A549 (cell line): ENCODE measurements around the gene ANK3. TPM values are rescaled to one million over a fixed set of nuclear protein-coding genes. Genes with fewer than 3 reads are reported as not detected.

Experiments used
- ATAC-seq, 2 experiments: fragments of 200-7000 bp in 1 of 2; fragments of >200 bp in 1 of 2; cut with Nextera tagmentation in 1 of 2; cut with Tn5 transposase in 1 of 2; 3 replicates each; pipeline versions ENCODE4 v1.8.0 to v1.9.1; 2018 to 2020; ENCODE audit warnings: mild to moderate bottlenecking in 1 of 2, moderate library complexity in 1 of 2
- CTCF ChIA-PET: fragments of 300-600 bp; sonication (Branson Sonifier 250); formaldehyde crosslinking; extraction: SDS; loops from one replicate; lab custom pipeline; 2021; ENCODE audit warnings: antibody characterized with exemption, inconsistent platforms; lab: Yijun Ruan, JAX
- POLR2A ChIA-PET: fragments of 350-600 bp; formaldehyde crosslinking; extraction: SDS; loops from one replicate; lab custom pipeline; 2021; ENCODE audit warnings: antibody characterized with exemption, inconsistent platforms; lab: Yijun Ruan, JAX
- DNase-seq, 2 experiments: peaks; one replicate each; pipeline versions ENCODE4 v3.0.0 to v3.0.0-alpha.2; 2011 to 2016; ENCODE audit warnings: low read depth in 1 of 2, low spot score in 1 of 2
- FAIRE-seq: peaks from 2 replicates; lab custom pipeline; 2011; peaks lifted over from hg19 to GRCh38; lab: Jason Lieb, UNC
- H3K27ac ChIP-seq, 2 experiments: fragments of >200 bp; sonication (Bioruptor Twin); formaldehyde crosslinking; 3 replicates each; pipeline ENCODE4 v1.5.1; 2016 to 2017
- H3K4me1 ChIP-seq: fragments of >200 bp; sonication (Bioruptor Twin); formaldehyde crosslinking; 3 replicates; pipeline ENCODE4 v1.6.1; 2016
- H3K4me2 ChIP-seq: fragments of >200 bp; sonication (Bioruptor Twin); formaldehyde crosslinking; 3 replicates; pipeline ENCODE4 v1.6.1; 2016
- H3K4me3 ChIP-seq: fragments of >200 bp; sonication (Bioruptor Twin); formaldehyde crosslinking; 3 replicates; pipeline ENCODE4 v1.5.1; 2016
- H3K9me3 ChIP-seq: fragments of >200 bp; sonication (Bioruptor Twin); formaldehyde crosslinking; 3 replicates; pipeline ENCODE4 v1.6.1; 2016
- BHLHE40 ChIP-seq: IDR thresholded peaks from 2 replicates; pipeline ENCODE4 v1.6.1; 2012; ENCODE audit warnings: low read depth, low read length, inconsistent platforms
- CHD2 ChIP-seq: fragments of 150-350 bp; IDR thresholded peaks from 2 replicates; pipeline ENCODE4 v1.6.1; 2014; ENCODE audit warnings: low read length; ENCODE audit not compliant: partially characterized antibody
- EHMT2 ChIP-seq: fragments of 200-600 bp; sonication (generic); IDR thresholded peaks from 2 replicates; pipeline ENCODE4 v1.6.1; 2016; ENCODE audit warnings: antibody characterized with exemption, low read depth, mild to moderate bottlenecking, moderate library complexity
- FOSB ChIP-seq: fragments of 250-450 bp; sonication (Bioruptor Pico); IDR thresholded peaks from 2 replicates; pipeline ENCODE4 v1.5.0; 2020; ENCODE audit warnings: mild to moderate bottlenecking, moderate library complexity
- FOSL2 ChIP-seq, 2 experiments: fragments of 450-650 bp in 1 of 2; fragments of >200 bp in 1 of 2; sonication (Bioruptor Twin) in 1 of 2; formaldehyde crosslinking; IDR thresholded peaks; 2 replicates each; pipeline versions ENCODE4 v1.5.0 to v1.6.1; 2016 to 2020; ENCODE audit warnings: mild to moderate bottlenecking in 1 of 2, moderate library complexity in 1 of 2
- GATA3 ChIP-seq: IDR thresholded peaks from 2 replicates; pipeline ENCODE4 v1.6.1; 2012; ENCODE audit warnings: borderline replicate concordance
- JUNB ChIP-seq: fragments of >200 bp; sonication (Bioruptor Twin); formaldehyde crosslinking; IDR thresholded peaks from 2 replicates; pipeline ENCODE4 v1.6.1; 2016
- KDM1A ChIP-seq: fragments of 200-600 bp; sonication (generic); IDR thresholded peaks from 2 replicates; pipeline ENCODE4 v1.6.1; 2016; ENCODE audit warnings: low read depth, mild to moderate bottlenecking
- MAZ ChIP-seq: fragments of 150-350 bp; IDR thresholded peaks from 2 replicates; pipeline ENCODE4 v1.6.1; 2014; ENCODE audit warnings: antibody characterized with exemption, low read depth, low read length, borderline replicate concordance
- NFE2L2 ChIP-seq: fragments of 150-350 bp; conservative IDR thresholded peaks from 2 replicates; pipeline ENCODE4 v1.6.1; 2014; ENCODE audit warnings: low read length
- NPAS2 ChIP-seq: fragments of 250-450 bp; sonication (Bioruptor Pico); IDR thresholded peaks from 2 replicates; pipeline ENCODE4 v1.8.0; 2022; ENCODE audit warnings: mild to moderate bottlenecking, moderate library complexity, borderline replicate concordance
- PHF8 ChIP-seq: fragments of 200-600 bp; sonication (generic); IDR thresholded peaks from 2 replicates; pipeline ENCODE4 v1.6.1; 2016; ENCODE audit warnings: low read depth, mild to moderate bottlenecking, antibody characterized with exemption, moderate library complexity, borderline replicate concordance
- RNF2 ChIP-seq: fragments of 200-600 bp; sonication (generic); IDR thresholded peaks from 2 replicates; pipeline ENCODE4 v1.6.1; 2016; ENCODE audit warnings: low read depth, mild to moderate bottlenecking, antibody characterized with exemption, moderate library complexity, borderline replicate concordance
- SREBF2 ChIP-seq: fragments of 450-650 bp; IDR thresholded peaks from 2 replicates; pipeline ENCODE4 v1.6.1; 2014; ENCODE audit warnings: mild to moderate bottlenecking, moderate library complexity
- TFCP2L1 ChIP-seq: fragments of 250-450 bp; sonication (Bioruptor Pico); IDR thresholded peaks from 2 replicates; pipeline ENCODE4 v1.5.0; 2021; ENCODE audit warnings: mild to moderate bottlenecking
- TP53 ChIP-seq: fragments of 250-450 bp; sonication (Bioruptor Pico); IDR thresholded peaks from 2 replicates; pipeline ENCODE4 v1.5.0; 2021; ENCODE audit warnings: mild to moderate bottlenecking, moderate library complexity
- ZC3H11A ChIP-seq: fragments of 450-650 bp; IDR thresholded peaks from 2 replicates; pipeline ENCODE4 v1.6.1; 2014; ENCODE audit warnings: antibody characterized with exemption, mild to moderate bottlenecking
- ZSCAN20 ChIP-seq: fragments of 250-450 bp; sonication (Bioruptor Pico); IDR thresholded peaks from 2 replicates; pipeline ENCODE4 v1.8.0; 2022; ENCODE audit warnings: mild to moderate bottlenecking, moderate library complexity
- WGBS: methylation state at CpG from one replicate; pipeline ENCODE4 v1.1.6; 2017; ENCODE audit errors: missing lambda C conversion rate; 5-methylcytosine and 5-hydroxymethylcytosine counted together
- polyA plus RNA-seq, 4 experiments: library from polyadenylated mRNA; depleted of rRNA in 3 of 4; stranded (reverse); fragments of >200 nt; fragmentation: RNase III in 1 of 4; extraction: RNeasy Plus Mini Kit Qiagen cat#74134 plus additional on column Dnase treatment in 1 of 4; gene quantifications; 2 replicates in 3 of 4; 3 replicates in 1 of 4; pipeline ENCODE4 v1.2.3, GENCODE V29; 2011 to 2017
- TF ChIP-seq, protein P1 (sequence below): fragments of 200-600 bp; sonication (generic); IDR thresholded peaks from 2 replicates; pipeline ENCODE4 v1.6.1; 2016; ENCODE audit warnings: antibody characterized with exemption, mild to moderate bottlenecking, moderate library complexity
- TF ChIP-seq, protein P2 (sequence below): fragments of >200 bp; sonication (Bioruptor Twin); formaldehyde crosslinking; IDR thresholded peaks from 3 replicates; pipeline ENCODE4 v1.6.1; 2016
- TF ChIP-seq, protein P3 (sequence below): fragments of 250-450 bp; sonication (Bioruptor Pico); IDR thresholded peaks from 2 replicates; pipeline ENCODE4 v1.5.0; 2021; ENCODE audit warnings: mild to moderate bottlenecking, moderate library complexity, borderline replicate concordance
- TF ChIP-seq, protein P4 (sequence below): fragments of 150-350 bp; IDR thresholded peaks from 2 replicates; pipeline ENCODE4 v1.6.1; 2014; ENCODE audit warnings: low read depth, mild to moderate bottlenecking, low read length

ANK3 gene
- polyA plus RNA-seq, 2 of the 4 experiments (the other 2 are of a cell fraction), result 0.56 to 5.4 TPM

DNA sequence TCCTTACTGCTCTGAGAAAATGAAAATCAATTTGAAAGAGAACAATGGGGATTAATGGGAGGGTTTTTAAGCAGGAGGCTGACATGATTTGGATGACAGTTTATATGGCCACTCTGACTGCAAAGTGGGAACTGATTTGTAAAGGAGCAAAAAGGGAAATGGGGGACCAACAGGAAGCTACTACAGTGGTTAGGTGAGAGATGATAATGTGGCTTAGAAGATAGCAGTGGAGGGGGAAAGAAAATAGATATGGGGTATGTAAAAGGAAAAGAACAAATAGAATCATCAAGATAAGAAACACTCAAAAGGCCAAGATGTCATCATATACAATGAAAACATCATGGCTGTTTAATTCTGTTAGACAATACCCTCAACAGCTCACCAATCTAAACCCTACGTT lies 177.5 kb downstream of the ANK3 start:
- CTCF ChIA-PET, result interaction anchor here (0.7 to 10.6 kb wide), 7 partner anchors 9 to 590 kb away, joined by 3 to 209 read pairs (median 5); no protein-coding TSS in a partner anchor
- DNase-seq, result no peak
- H3K4me1 ChIP-seq, result no peaks in the 10 kb centered on the region
- POLR2A ChIA-PET, result interaction anchor here (0.7 kb wide), 1 partner anchor 205 kb away, joined by 9 read pairs; no protein-coding TSS in a partner anchor
- no peak for TF ChIP-seq GATA3
- TF ChIP-seq NPAS2, result no peak
- TF ChIP-seq FOSL2 (IDR thresholded peaks at IDR 0.05), result no peak
- no peak for TF ChIP-seq FOSL2 (CRISPR knock-in tag; IDR thresholded peaks at IDR 0.05)
- no peak for TF ChIP-seq EHMT2
- no peak for TF ChIP-seq FOSB (CRISPR knock-in tag)
- TF ChIP-seq, protein P1, sequence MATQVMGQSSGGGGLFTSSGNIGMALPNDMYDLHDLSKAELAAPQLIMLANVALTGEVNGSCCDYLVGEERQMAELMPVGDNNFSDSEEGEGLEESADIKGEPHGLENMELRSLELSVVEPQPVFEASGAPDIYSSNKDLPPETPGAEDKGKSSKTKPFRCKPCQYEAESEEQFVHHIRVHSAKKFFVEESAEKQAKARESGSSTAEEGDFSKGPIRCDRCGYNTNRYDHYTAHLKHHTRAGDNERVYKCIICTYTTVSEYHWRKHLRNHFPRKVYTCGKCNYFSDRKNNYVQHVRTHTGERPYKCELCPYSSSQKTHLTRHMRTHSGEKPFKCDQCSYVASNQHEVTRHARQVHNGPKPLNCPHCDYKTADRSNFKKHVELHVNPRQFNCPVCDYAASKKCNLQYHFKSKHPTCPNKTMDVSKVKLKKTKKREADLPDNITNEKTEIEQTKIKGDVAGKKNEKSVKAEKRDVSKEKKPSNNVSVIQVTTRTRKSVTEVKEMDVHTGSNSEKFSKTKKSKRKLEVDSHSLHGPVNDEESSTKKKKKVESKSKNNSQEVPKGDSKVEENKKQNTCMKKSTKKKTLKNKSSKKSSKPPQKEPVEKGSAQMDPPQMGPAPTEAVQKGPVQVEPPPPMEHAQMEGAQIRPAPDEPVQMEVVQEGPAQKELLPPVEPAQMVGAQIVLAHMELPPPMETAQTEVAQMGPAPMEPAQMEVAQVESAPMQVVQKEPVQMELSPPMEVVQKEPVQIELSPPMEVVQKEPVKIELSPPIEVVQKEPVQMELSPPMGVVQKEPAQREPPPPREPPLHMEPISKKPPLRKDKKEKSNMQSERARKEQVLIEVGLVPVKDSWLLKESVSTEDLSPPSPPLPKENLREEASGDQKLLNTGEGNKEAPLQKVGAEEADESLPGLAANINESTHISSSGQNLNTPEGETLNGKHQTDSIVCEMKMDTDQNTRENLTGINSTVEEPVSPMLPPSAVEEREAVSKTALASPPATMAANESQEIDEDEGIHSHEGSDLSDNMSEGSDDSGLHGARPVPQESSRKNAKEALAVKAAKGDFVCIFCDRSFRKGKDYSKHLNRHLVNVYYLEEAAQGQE, result no peak
- no peak for TF ChIP-seq SREBF2
- no peak for TF ChIP-seq ZC3H11A
- no peak for TF ChIP-seq TFCP2L1 (CRISPR knock-in tag)
- no peak for TF ChIP-seq CHD2
- TF ChIP-seq ZSCAN20 (CRISPR knock-in tag), result no peak
- TF ChIP-seq, protein P2, sequence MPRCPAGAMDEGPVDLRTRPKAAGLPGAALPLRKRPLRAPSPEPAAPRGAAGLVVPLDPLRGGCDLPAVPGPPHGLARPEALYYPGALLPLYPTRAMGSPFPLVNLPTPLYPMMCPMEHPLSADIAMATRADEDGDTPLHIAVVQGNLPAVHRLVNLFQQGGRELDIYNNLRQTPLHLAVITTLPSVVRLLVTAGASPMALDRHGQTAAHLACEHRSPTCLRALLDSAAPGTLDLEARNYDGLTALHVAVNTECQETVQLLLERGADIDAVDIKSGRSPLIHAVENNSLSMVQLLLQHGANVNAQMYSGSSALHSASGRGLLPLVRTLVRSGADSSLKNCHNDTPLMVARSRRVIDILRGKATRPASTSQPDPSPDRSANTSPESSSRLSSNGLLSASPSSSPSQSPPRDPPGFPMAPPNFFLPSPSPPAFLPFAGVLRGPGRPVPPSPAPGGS, result no peak
- TF ChIP-seq KDM1A, result no peak
- TF ChIP-seq NFE2L2, result no peak
- no peak for TF ChIP-seq MAZ
- no peak for TF ChIP-seq BHLHE40
- H3K27ac ChIP-seq, result no peak overlapping the region
- no peak overlapping the region for H3K4me3 ChIP-seq
- no peak for FAIRE-seq
- ATAC-seq, result no peak
- peaks cover 5% of the 10 kb centered on the region; the same call in 1 of the 3 replicates for H3K9me3 ChIP-seq
- no peak overlapping the region for H3K4me2 ChIP-seq
- WGBS, result 19% methylated on average over 1 of the region's 1 CpG

DNA sequence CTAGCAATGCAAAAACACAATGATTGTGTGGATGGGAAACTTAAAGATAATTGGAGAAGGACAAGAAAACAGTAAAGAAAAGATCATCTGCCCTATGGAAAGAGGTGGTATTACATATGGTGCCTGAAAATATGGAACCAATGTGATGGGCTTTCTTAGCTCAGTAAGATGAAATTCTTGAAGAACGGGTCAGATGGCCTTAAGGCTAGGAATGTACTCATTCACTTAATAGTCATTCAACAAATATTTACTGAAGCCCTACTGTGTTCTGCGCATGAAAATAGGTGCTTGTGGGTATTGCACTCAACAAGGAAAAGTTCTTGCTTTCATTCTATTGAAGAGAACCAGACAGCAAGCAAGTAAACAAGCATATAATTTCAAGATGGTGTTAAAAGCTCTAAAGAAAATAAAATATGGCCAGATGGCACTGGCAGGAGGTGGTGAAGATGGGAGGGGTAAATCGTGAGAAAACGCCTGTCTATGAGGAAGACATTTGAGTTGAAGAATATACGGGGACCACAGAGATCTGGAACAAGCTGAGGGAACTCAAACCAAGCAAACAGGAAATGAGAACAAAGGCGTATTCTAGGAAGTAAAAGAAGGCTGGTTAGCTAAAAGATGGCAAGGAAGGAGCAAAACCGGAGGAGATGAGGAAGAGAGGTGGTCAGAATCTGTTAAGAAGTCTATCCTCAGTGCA lies 179.7 kb downstream of the ANK3 start:
- no peak overlapping the region for H3K27ac ChIP-seq
- POLR2A ChIA-PET, result no interaction called here
- H3K9me3 ChIP-seq, result no peaks in the 10 kb centered on the region
- no peaks in the 10 kb centered on the region for H3K4me1 ChIP-seq
- ATAC-seq (no peak), FAIRE-seq (no peak), DNase-seq (no peak)
- H3K4me2 ChIP-seq, result no peak overlapping the region
- WGBS, result 31% methylated on average over 7 of the region's 7 CpGs
- H3K4me3 ChIP-seq, result no peak overlapping the region
- CTCF ChIA-PET, result interaction anchor here (0.7 to 10.6 kb wide), 21 partner anchors 8 to 587 kb away, joined by 3 to 209 read pairs (median 4); no protein-coding TSS in a partner anchor
- TF ChIP-seq RNF2 (no peak), PHF8 (no peak), JUNB (no peak), KDM1A (no peak), TP53 (CRISPR knock-in tag) (no peak), ZC3H11A (no peak), ZSCAN20 (CRISPR knock-in tag) (no peak)
- TF ChIP-seq, protein P3, sequence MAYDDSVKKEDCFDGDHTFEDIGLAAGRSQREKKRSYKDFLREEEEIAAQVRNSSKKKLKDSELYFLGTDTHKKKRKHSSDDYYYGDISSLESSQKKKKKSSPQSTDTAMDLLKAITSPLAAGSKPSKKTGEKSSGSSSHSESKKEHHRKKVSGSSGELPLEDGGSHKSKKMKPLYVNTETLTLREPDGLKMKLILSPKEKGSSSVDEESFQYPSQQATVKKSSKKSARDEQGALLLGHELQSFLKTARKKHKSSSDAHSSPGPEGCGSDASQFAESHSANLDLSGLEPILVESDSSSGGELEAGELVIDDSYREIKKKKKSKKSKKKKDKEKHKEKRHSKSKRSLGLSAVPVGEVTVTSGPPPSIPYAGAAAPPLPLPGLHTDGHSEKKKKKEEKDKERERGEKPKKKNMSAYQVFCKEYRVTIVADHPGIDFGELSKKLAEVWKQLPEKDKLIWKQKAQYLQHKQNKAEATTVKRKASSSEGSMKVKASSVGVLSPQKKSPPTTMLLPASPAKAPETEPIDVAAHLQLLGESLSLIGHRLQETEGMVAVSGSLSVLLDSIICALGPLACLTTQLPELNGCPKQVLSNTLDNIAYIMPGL, result no peak
- TF ChIP-seq, protein P4, sequence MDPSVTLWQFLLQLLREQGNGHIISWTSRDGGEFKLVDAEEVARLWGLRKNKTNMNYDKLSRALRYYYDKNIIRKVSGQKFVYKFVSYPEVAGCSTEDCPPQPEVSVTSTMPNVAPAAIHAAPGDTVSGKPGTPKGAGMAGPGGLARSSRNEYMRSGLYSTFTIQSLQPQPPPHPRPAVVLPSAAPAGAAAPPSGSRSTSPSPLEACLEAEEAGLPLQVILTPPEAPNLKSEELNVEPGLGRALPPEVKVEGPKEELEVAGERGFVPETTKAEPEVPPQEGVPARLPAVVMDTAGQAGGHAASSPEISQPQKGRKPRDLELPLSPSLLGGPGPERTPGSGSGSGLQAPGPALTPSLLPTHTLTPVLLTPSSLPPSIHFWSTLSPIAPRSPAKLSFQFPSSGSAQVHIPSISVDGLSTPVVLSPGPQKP, result no peak
